Measurements from ENCODE around the gene TPPP.
"Not testable (repeated sequence)": the region's sequence is repeated elsewhere in the genome, so short reads cannot be mapped to it uniquely, and the experiment has no call there.

DNA sequence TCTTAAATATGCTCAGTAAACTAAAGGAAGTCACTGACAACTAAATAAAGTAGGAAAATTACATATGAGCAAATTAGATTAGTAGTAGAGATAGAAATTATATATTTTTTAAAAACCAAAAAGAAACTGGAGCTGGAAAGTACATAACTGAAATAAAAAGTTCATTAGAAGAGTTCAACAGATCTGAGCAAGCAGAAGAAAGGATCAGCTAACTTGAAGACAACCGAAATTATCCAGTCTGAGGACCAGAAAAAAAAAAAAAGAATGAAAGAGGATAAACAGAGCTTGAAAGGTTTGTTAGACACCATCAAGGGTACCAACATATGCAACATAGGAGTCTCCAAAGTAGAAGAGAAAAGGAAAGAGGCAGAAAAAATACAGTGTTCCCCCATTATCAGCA is 26.2 kb upstream of the TPPP start:
- not testable (repeated sequence) for TF ChIP-seq CTCF (IDR thresholded peaks at IDR 0.05; ENCODE audit: insufficient read depth, low read length, poor library complexity, severe bottlenecking); EZH2phosphoT487 (conservative IDR thresholded peaks at IDR 0.05; ENCODE audit: low read length)
